GM19463 (cell line): ENCODE results near the gene SUSD2.
"Not testable (repeated sequence)": the region's sequence is repeated elsewhere in the genome, so short reads cannot be mapped to it uniquely, and the experiment has no call there.

Experiments
- ATAC-seq: cut with Tn5 transposase; IDR thresholded peaks from one replicate; pipeline ENCODE4 v1.9.1; 2021; ENCODE audit warnings: mild to moderate bottlenecking, moderate library complexity; ENCODE audit not compliant: unreplicated experiment

Gene SUSD2

GRCh38 chr22:24186892-24187670 lies 5.8 kb downstream of the SUSD2 start:
- ATAC-seq: no peak

- no peak for ATAC-seq
Measured at GRCh38 chr22:24187731-24188644, 6.7 kb downstream of the SUSD2 start.

- ATAC-seq: no peak
Measured at GRCh38 chr22:24188705-24189248, 7.5 kb downstream of the SUSD2 start.

GRCh38 chr22:24189249-24190158 lies 8.2 kb downstream of the SUSD2 start:
- no peak for ATAC-seq

DNA sequence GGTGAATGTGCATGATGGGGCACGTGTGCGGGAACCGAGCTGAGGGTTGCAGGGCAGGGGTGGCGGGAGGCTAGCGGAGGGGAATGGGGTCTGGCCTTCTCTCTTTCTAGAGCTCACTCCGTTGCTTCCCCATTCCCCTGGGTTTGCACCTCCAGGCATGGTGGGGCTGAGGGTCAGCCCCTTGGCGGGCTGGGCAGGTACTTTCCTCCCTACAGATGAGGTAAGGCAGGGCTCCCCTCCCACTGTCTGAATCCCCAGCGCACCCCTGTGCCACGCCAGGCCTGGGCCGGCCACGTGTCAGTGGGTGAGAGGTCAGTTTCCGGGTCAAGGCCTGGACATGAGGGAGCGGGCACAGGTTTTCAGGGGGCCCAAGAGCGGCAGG lies 8.9 kb downstream of the SUSD2 start:
- ATAC-seq: no peak

- no peak for ATAC-seq
Measured at GRCh38 chr22:24190596-24191208, 9.4 kb downstream of the SUSD2 start.

DNA sequence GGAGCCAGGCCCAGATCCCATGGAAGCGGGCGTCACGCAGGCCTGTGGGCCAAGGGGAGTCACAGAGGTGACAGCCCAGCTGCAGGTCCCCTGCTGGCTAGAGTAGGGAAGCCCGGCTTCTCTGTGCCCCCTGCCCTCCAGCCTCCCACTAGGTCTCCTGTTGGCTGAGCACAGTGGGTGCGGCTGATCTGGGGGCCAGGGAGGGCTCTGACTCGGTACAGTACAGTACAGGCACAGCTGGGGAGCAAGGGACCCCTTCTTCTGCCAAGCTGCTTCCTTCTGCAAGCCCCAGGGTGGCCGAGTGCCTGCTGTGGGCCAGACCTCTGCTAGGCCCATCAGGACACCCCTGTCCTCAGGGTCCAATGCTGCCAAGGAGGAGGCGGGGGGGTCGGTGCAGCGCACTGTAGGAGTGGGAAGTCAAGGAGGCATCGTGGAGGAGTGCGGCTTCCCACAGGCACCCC lies 10.1 kb downstream of the SUSD2 start:
- no peak for ATAC-seq

- ATAC-seq: no peak
Measured at GRCh38 chr22:24191893-24192292, 10.6 kb downstream of the SUSD2 start.

- no peak for ATAC-seq
Measured at GRCh38 chr22:24198682-24199052, 17.4 kb downstream of the SUSD2 start.

GRCh38 chr22:24200619-24201212 lies 19.4 kb downstream of the SUSD2 start:
- ATAC-seq: no peak

- ATAC-seq: no peak
Measured at GRCh38 chr22:24201681-24202614, 20.7 kb downstream of the SUSD2 start.

DNA sequence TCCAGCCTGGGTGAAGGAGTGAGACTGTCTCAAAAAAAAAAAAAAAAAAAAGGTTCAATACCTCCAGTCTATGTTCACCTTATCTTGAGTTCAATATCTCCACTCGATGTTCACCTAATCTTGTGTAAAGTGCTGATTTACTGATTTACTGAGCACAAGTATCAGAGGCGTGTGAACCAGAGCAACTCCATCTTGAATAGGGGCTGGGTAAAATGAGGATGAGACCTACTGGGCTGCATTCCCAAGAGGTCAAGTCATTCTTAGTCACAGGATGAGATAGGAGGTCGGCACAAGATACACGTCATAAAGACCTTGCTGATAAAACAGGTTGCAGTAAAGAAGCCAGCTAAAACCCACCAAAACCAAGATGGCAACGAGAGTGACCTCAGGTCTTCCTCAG lies 22.6 kb downstream of the SUSD2 start:
- not testable (repeated sequence) for ATAC-seq

GRCh38 chr22:24205438-24206195 lies 24.3 kb downstream of the SUSD2 start:
- ATAC-seq: no peak

- ATAC-seq: not testable (repeated sequence)
Measured at GRCh38 chr22:24206460-24207263, 25.4 kb downstream of the SUSD2 start.

DNA sequence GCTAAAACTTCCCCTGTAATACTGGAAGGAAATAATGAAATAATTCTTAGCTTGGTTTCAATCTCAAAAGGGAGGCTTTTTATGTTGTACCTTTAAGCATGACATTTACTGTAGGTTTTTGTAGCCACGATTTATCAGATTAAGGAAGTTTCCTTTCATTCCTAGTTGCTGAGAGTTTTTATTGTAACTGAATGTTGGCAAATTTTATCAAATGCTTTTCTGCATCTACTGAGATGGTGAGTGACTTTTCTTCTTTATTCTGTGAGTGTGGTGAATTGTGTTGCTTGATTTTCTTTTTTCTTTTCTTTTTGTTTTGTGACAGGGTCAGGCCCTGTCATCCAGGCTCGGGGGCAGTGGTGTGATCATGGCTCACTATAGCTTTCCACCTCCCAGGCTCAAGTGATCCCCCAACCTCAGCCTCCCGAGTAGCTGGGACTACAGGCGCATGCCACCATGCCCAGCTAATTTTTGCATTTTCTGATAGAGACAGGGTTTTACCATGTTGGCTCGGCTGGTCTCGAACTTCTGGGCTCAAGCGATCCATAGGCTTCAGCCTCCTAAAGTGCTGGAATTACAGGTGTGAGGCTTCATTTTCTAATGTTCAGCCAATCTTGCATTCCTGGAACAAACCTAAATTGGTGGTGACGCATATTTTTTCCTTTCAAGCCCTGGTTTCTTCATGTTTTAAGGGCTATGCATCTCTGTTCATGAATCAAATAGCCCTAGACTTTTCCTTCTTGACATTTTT lies 26.2 kb downstream of the SUSD2 start:
- no peak for ATAC-seq

DNA sequence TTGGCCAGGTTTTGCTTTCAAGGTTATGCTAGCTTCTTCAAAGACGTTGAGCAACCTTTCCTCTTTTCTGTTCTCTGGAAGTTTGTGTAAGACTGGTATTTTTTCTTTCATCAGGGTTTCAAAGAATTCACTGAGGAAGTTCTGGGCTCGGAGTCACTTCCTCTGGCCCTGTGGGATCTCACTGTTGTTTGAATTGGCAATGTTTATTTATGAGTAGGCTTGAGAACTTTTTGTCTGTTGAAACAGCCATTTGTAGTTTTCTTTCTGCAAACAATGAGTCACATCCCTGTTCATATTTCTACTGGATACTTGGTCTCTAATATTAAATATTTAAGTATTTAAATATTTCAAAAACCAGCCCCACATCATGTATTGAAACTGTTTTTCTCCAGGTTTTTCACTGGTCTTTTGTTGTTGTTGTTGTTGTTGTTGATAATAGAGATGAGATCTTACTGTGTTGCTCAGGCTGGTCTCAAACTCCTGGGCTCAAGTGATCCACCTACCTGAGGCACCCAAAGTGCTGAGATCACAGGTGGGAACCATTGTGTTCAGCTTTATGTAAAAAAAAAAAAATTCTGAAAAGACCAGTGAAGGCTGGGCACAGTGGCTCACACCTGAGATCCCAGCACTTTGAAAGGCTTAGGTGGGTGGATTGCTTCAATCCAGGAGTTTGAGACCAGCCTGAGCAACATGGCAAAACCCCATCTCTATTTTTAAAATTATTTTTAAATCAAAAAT lies 26.9 kb downstream of the SUSD2 start:
- no peak for ATAC-seq
